Motor neuron (in vitro differentiated cells): ENCODE data around the gene DLGAP1. TPM values are rescaled to one million over a fixed set of nuclear protein-coding genes. Genes with fewer than 3 reads are reported as not detected.

Experiments used
- ATAC-seq, 8 experiments: fragments of 200-7000 bp; cut with Tn5 transposase; replicated peaks in 6 of 8; 2 replicates each; pipeline ENCODE4 v1.8.0; 2021; ENCODE audit warnings: mild to moderate bottlenecking in 8 of 8, moderate library complexity in 8 of 8
- H3K27ac ChIP-seq, 2 donors: fragments of 250-450 bp; sonication (Bioruptor Pico); 2 replicates each; pipeline ENCODE4 v1.9.0; 2021; ENCODE audit warnings: antibody characterized with exemption in 2 of 2, mild to moderate bottlenecking in 2 of 2, moderate library complexity in 1 of 2
- H3K4me1 ChIP-seq, 2 donors: fragments of 250-450 bp; sonication (Bioruptor Pico); replicated peaks in 1 of 2; 2 replicates each; pipeline ENCODE4 v1.6.1; 2021; ENCODE audit warnings: antibody characterized with exemption in 2 of 2, mild to moderate bottlenecking in 2 of 2, moderate library complexity in 1 of 2
- H3K4me3 ChIP-seq, 5 donors: fragments of 250-450 bp; sonication (Bioruptor Pico); 2 replicates each; pipeline ENCODE4 v1.9.0; 2021; ENCODE audit warnings: antibody characterized with exemption in 5 of 5, mild to moderate bottlenecking in 5 of 5, moderate library complexity in 4 of 5
- WGBS, 10 experiments: fragments of 450-650 bp; shearing (Covaris generic); methylation state at CpG; one replicate each; pipeline ENCODE4 v1.0.0; 2022; 5-methylcytosine and 5-hydroxymethylcytosine counted together
- in situ Hi-C, 9 experiments: fragments of 400-800 bp; cut with MboI; loops; one replicate each; pipeline ENCODE4 v1.15.0; 2021; ENCODE audit warnings: low sequenced_read_pairs in 9 of 9, low pct_unique_long_range_greater_than_20kb in 2 of 9; ENCODE audit not compliant: unreplicated experiment in 9 of 9
- total RNA-seq, 8 experiments: library from RNA; unstranded; fragments of 300-600 nt; gene quantifications; 2 replicates each; pipeline versions ENCODE4 v1.2.3 to v1.2.4, GENCODE V29; 2022

Gene DLGAP1
- total RNA-seq, 8 experiments from 2014 or later = 0.36 to 38.2 (median 16.6) TPM

DNA sequence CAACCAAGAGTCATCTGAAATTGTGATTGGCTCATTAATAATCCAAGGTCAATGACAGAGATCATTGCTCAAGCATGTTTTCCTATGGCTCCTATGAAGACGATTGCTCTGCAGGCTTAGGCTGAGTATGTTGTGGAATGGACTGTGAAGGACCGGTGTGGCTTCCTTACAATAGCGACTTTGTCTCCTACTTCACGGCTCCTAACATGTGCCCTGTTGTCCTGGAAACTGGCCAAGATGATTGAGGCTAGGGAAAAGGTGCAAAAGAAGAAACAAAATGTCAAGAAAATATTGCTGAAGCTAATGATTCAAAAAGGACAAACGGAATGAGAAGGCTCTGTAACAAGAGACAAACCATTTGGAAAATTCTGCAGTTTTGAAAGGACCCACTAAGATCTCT is 24.3 kb downstream of the DLGAP1 start:
- in situ Hi-C loops = loop anchor here in 1 of 9 experiments (25.0 kb wide), 1 partner anchor 94 kb away; no protein-coding TSS in a partner anchor
- Histone ChIP-seq H3K4me3 (no peak overlapping the region), H3K4me1 (no peaks in the 10 kb centered on the region), H3K27ac (no peak overlapping the region)
- WGBS, 10 experiments = 10 to 100% (median 72%) methylated on average over 2 to 5 of the region's 5 CpGs
- no peak for ATAC-seq

DNA sequence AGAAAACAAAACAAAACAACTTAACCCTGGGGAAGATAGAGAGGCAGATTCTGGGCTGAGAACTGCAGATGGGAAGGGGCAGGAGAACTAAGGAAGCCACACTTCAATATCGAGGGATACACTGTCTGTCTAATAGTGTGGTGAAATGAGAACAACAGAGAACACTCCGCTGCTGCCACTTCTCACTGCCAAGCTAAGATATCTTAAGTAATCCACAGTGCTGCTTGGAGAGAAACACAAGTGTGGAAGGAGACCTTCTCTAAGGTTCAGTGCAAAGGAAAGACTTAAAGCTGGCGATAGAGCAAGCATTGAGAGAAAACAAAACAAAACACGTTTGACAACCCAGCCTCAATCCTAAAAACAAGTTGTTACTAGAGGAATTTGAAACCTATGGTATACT is 37.4 kb downstream of the DLGAP1 start:
- no peak for ATAC-seq
- no peak overlapping the region for H3K27ac ChIP-seq
- H3K4me1 ChIP-seq = no peaks in the 10 kb centered on the region
- 9 to 100% (median 87%) methylated on average over 1 to 4 of the region's 4 CpGs for WGBS, 10 experiments
- in situ Hi-C loops = no loop called here
- H3K4me3 ChIP-seq = no peak overlapping the region

DNA sequence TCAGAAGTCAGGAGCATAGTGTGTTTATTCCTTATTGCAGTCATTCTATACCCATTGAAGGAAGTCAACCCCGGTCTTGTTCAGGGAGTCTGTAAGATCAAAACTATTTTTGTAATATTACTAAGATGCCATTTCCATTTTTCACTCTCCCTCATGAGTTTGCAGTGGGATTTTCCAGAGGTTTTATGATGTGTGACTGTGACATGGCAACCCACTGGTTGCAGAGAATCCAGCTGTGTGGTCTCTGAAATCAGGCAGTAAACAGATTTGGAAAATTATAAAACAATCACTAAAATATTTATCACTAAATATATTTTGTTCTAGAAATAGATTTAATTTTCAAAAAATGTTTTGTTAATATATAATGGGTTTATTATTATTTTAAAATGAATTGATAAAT is 38.1 kb downstream of the DLGAP1 start:
- in situ Hi-C loops = no loop called here
- Histone ChIP-seq H3K27ac (no peak overlapping the region), H3K4me1 (no peaks in the 10 kb centered on the region), H3K4me3 (no peak overlapping the region)
- ATAC-seq = no peak
- WGBS, 10 experiments = 0 to 100% (median 92%) methylated on average over 1 of the region's 1 CpG; no CpG with 5 or more reads in 2 of the 10 experiments

DNA sequence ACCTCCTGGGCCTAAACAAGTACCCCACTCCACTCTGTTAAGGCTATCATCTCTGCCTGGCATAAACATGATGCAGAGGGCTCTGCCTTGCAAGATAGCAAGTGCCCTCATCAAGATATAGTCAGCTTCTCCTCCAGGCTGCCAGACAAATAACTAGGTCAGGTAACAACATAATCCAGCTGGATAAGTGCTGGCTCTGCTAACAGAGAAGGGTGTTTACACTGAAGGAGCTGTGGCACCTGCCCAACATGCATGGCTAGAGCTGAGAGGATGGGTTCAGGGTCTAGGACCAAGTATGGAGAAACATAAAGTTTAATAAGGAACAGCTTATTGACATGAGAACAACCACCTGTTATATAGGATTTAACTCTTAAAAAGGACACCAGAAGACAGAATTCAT is 42.8 kb downstream of the DLGAP1 start:
- in situ Hi-C loops = no loop called here
- Histone ChIP-seq H3K4me1 (no peaks in the 10 kb centered on the region), H3K4me3 (no peak overlapping the region), H3K27ac (no peak overlapping the region)
- no peak for ATAC-seq

DNA sequence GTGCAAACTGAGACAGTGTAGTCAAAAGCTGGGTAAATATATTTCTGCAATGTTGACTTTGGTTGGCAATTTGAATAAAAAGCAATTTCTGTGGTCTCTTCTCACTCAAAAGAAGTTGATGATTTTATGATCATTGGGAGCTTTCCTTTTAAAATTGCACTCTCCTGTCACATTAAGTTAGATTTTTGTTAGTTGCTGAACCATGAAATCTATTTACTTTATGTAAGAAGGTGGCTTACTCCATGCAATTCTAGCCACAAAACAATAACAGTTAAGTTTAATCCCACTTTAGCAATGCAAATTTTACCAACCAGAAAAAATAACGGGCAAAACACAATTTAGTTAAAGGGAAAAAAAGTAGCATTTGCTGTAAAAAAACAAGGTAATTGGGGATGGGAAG is 48.3 kb downstream of the DLGAP1 start:
- 0 to 100% (median 54%) methylated on average over 1 of the region's 1 CpG; no CpG with 5 or more reads in 1 of the 10 experiments for WGBS, 10 experiments
- H3K4me1 ChIP-seq = no peaks in the 10 kb centered on the region
- peak in 1 of 8 experiments; percentile 14 for ATAC-seq
- in situ Hi-C loops = no loop called here
- H3K4me3 ChIP-seq = no peak overlapping the region
- H3K27ac ChIP-seq = no peak overlapping the region

DNA sequence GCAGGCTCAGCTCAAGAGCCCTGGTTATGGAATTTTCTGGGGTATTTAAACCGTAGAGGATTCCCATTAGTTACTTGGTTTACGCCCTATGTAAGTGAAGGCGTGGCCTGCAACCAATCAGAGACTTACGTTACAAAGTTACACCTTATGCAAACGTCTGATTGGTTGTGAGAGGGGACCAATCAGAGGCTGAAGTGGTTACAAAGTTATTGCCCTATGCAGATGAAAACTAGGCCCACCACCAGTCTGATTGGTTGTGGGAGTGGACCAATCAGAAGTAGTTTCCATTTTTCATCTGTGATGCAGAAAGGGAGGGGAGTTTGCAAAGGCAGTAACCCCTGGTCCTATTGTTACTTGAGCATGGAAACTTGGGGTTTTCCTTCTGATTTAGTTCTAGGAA is 49.1 kb downstream of the DLGAP1 start:
- 0 to 100% (median 90%) methylated on average over 1 to 4 of the region's 5 CpGs; no CpG with 5 or more reads in 3 of the 10 experiments for WGBS, 10 experiments
- in situ Hi-C loops = no loop called here
- peak in 1 of 8 experiments; percentile 23 for ATAC-seq
- H3K27ac ChIP-seq = no peak overlapping the region
- no peak overlapping the region for H3K4me3 ChIP-seq
- no peaks in the 10 kb centered on the region for H3K4me1 ChIP-seq

DNA sequence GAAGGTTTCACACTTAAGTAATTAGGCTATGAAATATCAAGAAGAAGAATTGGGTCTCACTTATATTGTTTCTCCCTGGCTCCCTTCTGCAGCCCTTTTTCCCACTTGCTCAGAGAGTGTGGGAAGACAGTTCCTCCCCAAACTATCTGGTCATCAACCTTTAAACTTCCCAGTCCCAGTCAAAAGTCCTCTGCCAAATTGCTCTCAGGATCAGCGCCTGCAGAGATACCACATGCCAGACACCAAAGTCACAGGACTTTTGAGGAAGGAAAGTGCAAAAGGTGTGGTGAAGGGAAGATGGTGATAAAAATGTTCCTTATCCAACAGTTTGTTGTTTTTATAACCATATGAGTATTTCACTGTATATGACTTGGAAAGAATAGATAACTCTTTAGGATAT is 51.3 kb downstream of the DLGAP1 start:
- Histone ChIP-seq H3K4me3 (no peak overlapping the region), H3K4me1 (no peaks in the 10 kb centered on the region), H3K27ac (no peak overlapping the region)
- in situ Hi-C loops = no loop called here
- WGBS, 10 experiments = 27 to 100% (median 78%) methylated on average over 1 of the region's 1 CpG; no CpG with 5 or more reads in 4 of the 10 experiments
- no peak for ATAC-seq

DNA sequence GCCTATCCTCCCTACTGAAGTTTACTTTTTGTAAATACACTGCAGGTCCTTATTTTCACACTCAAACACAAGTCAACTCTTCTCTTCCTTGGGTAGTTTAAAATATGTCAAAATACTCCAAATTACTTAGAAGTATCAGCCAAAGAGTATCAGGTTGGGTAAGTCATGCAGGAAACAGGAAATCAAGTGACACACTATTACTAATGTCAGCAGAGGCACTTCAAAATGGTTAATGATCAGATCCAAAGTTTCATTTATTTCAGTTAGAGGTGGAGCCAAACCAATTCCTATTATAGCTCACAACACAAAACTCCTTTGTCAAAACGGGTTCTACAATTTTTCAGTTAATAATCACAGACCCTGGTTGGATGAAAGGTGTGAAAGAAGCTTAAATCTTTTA is 54.2 kb downstream of the DLGAP1 start:
- Histone ChIP-seq H3K4me3 (no peak overlapping the region), H3K27ac (no peak overlapping the region), H3K4me1 (no peaks in the 10 kb centered on the region)
- ATAC-seq = no peak
- in situ Hi-C loops = no loop called here
- whole genome bisulfite sequencing, 10 experiments = 0 to 100% (median 50%) methylated on average over 1 of the region's 1 CpG; no CpG with 5 or more reads in 1 of the 10 experiments

DNA sequence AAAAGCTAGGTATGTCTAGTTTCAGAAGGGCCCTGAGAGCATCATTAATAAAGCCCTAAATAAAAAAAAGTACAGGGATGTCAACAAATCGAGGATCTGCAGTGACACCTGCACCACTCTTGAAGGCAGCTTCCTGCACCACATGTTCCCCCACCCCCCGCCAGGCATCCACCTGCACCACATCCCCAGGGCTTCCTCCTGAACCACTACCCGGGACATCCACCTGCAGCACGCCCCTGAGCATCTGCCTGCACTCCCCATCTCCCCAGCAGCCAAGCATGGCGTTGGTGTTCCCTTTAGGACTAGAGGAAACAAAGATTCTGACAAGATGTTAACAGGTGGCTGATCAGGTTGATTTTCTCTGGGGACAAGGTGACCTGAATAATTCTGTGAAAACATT is 55.2 kb downstream of the DLGAP1 start:
- H3K4me3 ChIP-seq = no peak overlapping the region
- H3K4me1 ChIP-seq = no peaks in the 10 kb centered on the region
- no peak for ATAC-seq
- 0 to 100% (median 86%) methylated on average over 1 to 2 of the region's 5 CpGs; no CpG with 5 or more reads in 6 of the 10 experiments for WGBS, 10 experiments
- no peak overlapping the region for H3K27ac ChIP-seq
- in situ Hi-C loops = no loop called here

DNA sequence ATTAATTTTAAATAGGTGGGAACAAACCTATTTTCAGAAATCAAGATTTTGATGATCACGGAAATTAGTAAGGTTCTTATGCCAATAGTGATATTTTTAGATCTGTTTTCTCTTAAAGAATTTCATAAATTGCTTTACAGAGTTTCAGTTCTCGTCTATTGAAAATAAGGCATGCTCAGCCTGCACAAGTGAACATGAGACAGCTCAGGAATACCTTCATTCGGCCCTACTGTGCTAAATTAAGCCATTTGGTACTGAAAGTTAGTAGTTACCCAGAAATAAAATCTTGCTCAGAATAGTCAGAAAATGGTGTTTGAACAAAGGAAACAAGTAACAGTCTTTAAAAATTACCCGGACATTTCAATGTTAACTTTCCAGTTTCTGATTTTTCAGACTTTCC is 60.4 kb downstream of the DLGAP1 start:
- Histone ChIP-seq H3K4me1 (no peaks in the 10 kb centered on the region), H3K4me3 (no peak overlapping the region), H3K27ac (no peak overlapping the region)
- 12 to 94% (median 90%) methylated on average over 2 to 4 of the region's 4 CpGs for WGBS, 10 experiments
- in situ Hi-C loops = no loop called here
- ATAC-seq = no peak

DNA sequence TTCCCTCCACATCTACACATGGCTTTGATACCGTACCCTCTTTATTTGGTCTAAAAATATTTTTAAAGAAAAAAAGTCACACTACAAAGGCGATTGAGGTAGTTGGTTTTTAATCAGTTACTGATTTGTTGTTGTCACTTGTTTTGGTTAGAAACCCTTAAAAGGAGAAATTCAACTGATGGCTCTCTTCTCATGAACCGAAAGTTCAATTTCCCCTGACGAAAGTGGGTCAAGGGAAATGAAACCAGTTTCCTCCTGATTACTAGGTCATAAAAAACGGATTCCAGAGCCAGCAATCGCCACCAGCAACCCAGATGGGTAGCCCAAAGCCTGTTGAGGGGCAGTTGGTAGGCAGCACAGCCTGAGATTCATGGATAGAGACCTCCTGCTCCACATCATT is 63.2 kb downstream of the DLGAP1 start:
- 0 to 100% (median 82%) methylated on average over 2 to 6 of the region's 6 CpGs; no CpG with 5 or more reads in 1 of the 10 experiments for WGBS, 10 experiments

DNA sequence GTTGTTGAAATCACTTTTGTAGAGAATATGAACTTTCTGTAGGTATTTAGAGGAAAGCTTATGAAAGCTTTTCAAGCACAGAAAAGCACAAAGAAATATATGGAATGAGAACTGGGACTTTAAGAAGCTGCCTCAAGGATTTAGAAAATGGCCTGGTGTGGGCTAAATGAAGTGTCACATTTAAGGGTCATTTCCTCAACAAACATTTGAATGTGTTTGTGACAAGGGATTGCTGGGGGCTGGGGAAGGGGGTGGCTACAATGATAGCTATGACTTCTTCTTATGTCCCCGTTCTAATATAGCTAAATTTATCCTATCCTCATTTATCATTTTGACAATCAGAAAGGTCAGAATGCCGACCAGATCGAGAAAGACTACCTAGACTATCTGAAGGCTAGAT is 69.2 kb downstream of the DLGAP1 start:
- Histone ChIP-seq H3K4me3 (no peak overlapping the region), H3K27ac (no peak overlapping the region), H3K4me1 (peaks cover 0 to 3% of the 10 kb centered on the region in 2 donors)
- 0 to 100% (median 12%) methylated on average over 1 to 3 of the region's 3 CpGs; no CpG with 5 or more reads in 1 of the 10 experiments for WGBS, 10 experiments
- no peak for ATAC-seq
- in situ Hi-C loops = no loop called here

More for the DNA sequence above, 63.2 kb downstream of the DLGAP1 start:
- no peaks in the 10 kb centered on the region for H3K4me1 ChIP-seq
- H3K4me3 ChIP-seq = no peak overlapping the region
- ATAC-seq = no peak
- in situ Hi-C loops = no loop called here
- no peak overlapping the region for H3K27ac ChIP-seq

DNA sequence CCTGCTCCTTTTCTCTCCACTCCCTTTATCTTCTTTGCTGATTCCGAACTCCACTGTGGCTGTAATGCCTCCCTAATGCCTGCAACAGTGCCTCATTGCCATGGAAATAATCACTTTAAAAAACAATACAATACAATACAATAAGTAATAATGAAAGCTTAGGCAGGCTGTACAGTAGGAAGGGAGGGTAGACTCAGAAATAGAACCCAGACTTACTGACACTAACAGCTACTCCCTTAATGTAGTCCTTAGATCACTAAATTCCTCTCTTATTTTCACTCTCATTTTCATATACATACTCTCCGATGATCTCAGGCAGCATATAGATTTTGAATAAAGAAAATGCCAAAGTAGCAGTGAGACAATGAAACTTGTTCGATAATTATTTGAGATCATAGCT is 70.2 kb downstream of the DLGAP1 start:
- Histone ChIP-seq H3K4me3 (no peak overlapping the region), H3K27ac (no peak overlapping the region), H3K4me1 (peaks cover 0 to 3% of the 10 kb centered on the region in 2 donors)
- in situ Hi-C loops = no loop called here
- WGBS, 10 experiments = 6 to 92% (median 52%) methylated on average over 1 to 3 of the region's 3 CpGs; no CpG with 5 or more reads in 1 of the 10 experiments
- peak in 1 of 8 experiments; percentile 39 for ATAC-seq

DNA sequence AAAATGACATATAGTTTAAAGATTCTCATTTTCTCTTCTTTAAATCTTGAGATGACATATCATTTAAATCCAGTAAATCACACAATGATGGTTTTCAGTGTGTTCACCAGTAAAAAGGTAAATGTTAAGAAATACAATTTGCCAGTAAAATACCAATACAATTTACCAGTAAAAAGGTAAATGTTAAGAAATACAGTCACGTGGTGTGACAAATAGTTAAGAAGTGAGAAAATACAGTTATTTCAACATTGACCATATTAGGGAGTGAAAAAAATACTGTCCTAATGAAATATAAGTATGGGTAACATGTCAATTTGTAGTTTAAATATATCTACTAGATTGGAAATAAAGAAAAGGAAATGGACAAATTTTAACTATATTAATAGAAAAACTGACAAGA is 80.5 kb downstream of the DLGAP1 start:
- in situ Hi-C loops = no loop called here
- Histone ChIP-seq H3K27ac (no peak overlapping the region), H3K4me1 (no peaks in the 10 kb centered on the region), H3K4me3 (no peak overlapping the region)
- 0 to 100% (median 94%) methylated on average over 1 of the region's 1 CpG for WGBS, 10 experiments
- no peak for ATAC-seq
